ENCODE measurements around the gene PRKRIP1.
"Not testable (repeated sequence)": the region's sequence is repeated elsewhere in the genome, so short reads cannot be mapped to it uniquely, and the experiment has no call there.

PRKRIP1 gene

DNA sequence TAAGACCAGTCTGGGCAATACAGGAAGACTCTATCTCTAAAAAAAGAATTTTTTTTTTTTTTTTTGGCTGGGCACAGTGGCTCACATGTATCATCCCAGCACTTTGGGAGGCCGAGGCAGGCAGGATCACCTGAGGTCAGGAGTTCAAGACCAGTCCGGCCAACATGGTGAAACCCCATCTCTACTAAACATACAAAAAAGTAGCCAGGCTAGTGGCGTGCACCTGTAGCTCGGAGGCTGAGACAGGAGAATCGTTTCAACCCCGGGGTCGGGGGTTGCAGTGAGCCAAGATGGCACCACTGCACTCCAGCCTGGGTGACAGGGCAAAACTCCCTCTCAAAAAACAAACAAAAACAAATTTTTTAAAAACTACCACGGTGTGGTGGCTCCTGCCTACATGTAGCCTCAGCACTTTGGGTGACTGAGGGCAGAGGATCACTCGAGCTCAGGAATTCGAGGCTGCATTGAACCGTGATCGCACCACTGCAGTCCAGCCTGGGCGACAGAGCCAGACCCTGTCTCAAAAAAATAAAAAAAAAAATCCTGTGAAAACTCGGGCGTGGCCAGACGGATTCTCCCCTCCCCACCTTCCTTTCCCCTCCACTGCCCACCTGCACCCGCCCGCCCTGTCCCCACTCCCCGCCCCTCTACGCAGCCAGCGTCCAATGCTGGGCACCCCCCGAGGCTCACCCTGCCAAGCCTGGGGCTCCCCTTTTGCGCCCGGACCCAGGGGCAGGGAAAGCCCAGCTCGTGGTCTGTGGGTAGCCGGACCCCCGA is 36.5 kb downstream of the PRKRIP1 start:
- peak; percentile 15 for DNase-seq

DNA sequence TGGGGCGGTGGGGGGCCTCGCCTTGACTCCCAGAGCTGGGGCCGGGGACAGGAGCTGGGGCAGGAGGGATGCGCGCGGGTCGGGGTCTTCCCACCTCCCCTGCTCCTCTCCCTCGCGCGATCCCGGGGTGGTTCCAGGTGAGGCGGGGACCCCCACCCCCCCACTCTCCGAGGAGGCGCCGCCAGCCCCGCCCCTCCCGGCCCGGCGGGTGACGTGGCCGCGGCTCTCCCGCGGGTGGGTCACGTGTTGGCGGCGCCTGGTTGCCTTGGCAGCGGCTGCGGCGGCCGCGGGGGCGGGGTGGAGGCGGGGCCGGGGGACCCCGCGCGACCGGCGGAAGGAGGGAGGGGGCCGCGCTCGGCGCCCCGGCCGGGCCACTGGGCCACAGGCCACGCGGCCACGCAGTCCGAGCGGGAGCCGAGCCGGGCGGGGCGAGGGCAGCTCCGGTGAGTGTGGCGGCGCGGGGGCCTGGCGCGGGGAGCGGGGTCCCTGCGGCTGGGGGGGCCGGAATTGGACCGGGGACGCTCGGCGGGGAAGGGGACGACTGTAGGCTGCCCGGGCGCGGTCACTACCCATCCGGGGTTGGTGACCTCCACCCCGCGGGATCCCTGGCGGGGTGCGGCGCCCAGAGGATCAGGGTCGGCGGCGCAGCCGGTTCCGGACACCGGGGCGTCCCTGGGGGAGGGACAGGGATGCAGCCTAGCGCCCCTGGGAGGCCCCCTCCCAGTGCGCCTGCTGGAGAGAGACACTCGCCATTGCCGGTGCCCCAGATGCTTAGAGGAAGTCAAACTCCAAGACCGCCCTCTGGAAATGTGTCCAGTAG is 37.3 kb downstream of the PRKRIP1 start, which contains the start of gene ORAI2:
ORAI2 (plus strand) TSS at position 357 of the 820 bp plus-strand sequence. CDS start 5,382 bp downstream, outside the sequence.
- peak; percentile 54 for DNase-seq

DNA sequence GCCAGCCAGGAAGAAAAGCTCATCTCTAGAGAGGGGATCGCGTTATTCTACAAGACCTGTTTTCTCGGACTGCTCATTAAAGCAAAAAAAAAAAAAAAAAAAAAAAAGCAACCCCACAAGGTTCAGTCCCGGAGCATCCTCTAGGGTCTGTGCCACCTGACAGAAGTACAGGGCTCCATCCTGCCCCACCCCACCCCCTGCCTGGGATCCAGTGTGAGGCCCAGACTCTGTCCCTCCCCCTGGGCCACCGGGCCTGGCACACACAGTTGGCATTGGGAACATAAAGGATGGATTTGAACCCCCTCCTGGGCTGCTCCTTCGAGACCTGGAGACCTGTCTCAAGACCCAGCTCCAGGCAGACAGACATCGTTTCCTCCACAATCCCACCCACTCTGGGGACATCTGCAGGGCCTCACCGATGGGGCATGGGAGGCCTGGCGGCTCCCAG is 37.9 kb downstream of the PRKRIP1 start:
- no peak for DNase-seq

DNA sequence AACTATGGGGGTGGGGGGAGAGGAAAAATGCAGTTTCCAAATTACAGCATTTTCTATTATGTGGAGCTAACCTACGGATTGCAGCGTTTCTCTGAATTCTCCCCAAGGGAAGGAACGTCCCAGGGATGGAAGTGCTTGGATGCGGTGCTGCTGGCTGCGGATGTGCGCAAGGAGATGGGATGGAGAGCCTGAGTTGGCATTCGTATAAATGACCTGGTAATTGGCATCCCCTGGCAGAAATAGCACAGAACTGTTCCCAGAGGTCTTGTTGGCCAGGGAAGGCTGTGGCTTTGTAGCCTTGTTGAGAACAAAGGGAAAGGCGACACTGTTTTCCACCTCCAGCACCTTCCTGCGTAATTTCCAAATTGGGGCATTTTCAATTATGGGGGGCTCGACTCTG is 40.0 kb downstream of the PRKRIP1 start:
- no peak for DNase-seq

DNA sequence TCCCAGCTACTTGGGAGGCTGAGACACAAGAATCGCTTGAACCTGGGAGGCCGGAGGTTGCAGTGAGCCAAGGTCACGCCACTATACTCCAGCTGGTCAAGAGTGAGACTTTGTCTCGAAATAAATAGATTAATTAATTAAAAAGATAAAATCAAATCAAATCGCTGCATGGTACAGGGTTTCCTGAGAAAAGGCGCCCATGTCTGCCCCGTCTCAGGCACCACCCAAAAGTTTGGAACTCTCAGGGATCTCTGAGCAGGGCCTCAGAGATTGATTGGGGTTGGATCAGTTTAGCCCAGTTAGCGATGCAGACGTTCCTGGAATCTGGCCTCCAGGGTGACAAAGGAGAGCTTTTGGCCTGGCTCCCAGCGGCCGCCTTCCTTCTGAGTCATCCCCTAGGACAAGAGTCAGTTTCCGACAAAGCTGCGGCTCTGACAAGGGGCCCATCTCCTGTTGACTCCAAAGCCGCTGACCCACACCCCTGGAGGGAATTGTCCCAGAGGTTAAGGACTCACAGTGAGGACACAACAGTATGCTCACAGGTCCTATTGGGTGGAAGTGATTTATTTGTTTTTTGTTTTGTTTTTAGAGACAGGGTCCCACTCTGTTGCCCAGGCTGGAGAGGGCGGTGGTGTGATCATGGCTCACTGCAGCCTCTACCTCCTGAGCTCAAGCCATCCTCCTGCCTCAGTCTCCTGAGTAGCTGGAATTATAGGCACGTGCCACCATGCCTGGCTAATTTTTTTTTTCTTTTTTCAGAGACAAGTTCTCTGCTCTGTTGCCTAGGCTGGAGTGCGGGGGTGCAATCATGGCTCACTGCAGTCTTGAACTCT is 44.0 kb downstream of the PRKRIP1 start:
- DNase-seq = no peak

DNA sequence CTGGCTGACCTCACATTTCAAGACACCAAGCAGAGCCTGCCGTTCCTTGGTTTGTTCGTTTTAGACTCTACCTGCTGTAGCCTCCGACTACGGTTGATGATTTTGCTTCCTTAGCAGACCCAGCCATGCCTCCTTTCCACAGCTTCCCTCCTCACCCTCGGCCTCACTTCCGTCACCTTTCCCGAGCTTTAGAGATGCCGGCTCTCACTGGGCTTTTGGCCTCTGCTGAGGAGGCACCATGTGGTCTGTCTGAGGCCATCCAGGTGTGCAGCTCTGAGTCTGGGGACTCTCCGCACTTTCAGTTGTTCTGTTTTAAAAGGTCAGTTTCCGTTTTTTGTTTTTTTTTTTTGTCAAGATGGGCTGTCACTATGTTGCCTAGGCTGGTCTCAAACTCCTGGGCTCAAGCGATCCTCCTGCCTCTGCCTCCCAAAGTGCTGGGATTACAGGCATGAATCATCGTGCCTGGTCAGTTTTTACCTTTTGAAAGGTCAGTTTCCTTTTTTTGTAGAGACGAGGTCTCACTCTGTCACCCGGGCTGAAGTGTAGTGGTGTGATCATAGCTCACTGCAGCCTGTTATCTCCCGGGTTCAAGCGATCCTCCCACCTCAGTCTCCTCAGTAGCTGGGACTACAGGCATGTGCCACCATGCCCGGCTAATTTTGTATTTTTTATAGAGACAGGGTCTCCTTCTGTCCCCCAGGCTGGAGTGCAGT is 49.0 kb downstream of the PRKRIP1 start:
- DNase-seq = no peak

DNA sequence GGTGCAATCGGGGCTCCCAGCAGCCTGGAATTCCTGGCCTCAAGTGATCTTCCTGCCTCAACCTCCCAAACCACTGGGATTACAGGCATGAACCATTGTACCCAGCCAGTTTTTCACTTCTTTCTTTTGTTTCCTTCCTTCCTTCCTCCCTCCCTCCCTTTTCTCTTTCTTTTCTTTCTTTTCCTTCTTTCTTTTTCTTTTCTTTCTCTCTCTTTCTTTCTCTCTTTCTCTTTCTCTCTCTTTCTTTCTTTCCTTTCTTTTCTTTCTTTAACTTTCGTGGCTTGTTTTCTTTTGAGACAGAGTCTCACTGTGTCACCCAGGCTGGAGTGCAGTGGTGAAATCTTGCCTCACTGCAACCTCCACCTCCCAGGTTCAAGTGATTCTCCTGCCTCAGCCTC is 49.5 kb downstream of the PRKRIP1 start:
- no peak for DNase-seq

DNA sequence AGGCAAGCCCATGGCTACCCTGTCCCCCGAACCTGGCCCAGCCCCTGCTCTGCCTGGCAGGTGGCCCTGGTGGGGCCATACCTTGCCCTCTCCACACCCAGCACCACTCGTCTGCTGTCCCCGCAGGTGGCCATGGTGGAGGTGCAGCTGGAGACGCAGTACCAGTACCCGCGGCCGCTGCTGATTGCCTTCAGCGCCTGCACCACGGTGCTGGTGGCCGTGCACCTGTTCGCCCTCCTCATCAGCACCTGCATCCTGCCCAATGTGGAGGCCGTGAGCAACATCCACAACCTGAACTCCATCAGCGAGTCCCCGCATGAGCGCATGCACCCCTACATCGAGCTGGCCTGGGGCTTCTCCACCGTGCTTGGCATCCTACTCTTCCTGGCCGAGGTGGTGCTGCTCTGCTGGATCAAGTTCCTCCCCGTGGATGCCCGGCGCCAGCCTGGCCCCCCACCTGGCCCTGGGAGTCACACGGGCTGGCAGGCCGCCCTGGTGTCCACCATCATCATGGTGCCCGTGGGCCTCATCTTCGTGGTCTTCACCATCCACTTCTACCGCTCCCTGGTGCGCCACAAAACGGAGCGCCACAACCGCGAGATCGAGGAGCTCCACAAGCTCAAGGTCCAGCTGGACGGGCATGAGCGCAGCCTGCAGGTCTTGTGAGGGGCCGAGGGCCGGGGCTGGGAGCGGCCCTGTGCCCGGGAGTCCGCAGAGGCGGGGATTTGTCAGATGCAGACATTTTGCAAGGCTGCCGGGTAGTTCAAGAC is 50.4 kb downstream of the PRKRIP1 start:
- DNase-seq = no peak

DNA sequence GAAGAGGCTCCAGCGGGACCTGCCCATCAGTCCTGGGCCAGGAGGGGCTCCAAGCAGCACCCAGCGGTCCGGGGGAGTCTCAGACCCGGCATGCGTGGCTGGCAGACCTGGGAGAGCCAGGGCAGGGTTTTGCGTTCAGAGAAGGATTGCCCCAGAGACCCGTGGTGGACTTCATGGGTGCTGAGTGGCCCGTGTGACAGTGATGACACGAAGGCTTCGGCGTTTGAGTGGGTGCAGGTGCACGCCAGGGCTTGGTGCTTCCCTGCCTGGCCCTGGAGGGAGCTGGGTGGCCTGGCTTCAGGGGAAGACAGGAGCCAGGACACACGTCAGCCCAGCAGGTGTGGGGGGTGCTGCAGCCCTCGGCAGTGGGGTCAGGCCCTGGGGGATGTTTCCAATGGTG is 51.1 kb downstream of the PRKRIP1 start:
- DNase-seq = no peak

DNA sequence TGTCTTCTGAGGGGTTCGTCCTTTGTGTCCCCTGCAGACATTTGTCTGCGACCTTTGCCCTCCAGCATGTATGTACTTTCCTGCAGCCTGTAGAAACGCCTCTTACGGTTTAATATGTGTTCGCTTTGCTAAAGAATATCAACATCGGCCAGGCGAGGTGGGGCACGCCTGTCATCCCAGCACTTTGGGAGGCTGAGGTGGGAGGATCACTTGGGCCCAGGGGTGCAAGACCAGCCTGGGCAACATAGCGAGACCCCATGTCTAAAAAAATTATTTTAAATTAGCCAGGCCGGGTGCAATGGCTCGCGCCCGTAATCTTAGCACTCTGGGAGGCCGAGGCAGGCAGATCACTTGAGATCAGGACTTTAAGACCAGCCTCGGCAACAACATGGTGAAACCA is 53.0 kb downstream of the PRKRIP1 start:
- DNase-seq = no peak

DNA sequence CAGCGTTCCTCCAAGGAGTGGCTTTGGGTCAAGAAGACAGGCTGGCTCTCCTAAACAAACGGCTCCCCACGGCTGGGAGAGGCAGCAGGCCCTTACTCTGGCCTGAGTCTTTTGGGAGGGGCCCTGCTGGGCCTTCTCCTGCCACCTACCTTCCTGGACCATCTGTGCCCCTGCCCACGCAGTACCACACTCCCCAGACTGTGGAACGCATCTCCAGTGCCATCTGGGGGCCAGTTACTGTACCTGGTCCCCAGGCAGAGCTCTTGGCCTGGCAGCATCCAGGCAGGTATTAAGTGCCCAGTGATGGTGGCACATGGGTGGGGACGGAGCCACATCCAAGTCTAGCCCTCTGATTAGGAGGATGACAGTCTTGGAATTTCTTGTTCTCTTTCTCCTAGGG is 54.1 kb downstream of the PRKRIP1 start:
- DNase-seq = no peak

DNA sequence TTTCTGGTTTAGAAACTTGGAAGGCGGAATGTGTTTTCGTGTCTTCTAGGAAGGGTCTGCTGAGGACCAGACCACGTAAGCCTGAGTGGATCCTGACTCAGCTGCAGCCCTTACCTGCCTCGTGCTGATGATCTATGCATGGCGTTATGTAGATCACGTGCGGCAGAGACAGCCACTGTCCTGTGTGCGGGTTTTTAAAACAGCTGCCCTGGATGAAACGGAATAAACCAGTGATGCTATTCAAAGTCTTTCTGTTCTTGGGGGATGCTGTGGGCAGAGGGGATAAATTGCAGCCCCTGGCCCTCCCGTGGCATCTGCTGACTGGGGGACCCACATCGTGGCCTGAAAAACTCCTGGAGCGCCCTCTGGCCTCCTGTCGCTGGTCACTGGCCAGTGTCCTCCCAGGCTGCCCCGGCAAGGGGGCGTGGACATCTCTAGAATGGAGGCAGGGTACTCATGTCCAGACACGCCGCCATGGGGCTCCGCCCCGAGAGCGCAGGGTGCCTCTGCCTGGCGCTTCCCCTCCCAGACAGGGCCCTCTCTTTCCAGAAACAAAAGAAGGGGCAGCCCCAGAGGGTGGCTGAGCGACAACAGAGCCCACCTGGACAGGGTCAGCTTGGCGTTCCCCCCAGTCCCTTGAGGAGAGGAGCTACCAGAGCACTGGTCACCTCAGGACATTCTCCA is 55.4 kb downstream of the PRKRIP1 start:
- peak; percentile 61 for DNase-seq

DNA sequence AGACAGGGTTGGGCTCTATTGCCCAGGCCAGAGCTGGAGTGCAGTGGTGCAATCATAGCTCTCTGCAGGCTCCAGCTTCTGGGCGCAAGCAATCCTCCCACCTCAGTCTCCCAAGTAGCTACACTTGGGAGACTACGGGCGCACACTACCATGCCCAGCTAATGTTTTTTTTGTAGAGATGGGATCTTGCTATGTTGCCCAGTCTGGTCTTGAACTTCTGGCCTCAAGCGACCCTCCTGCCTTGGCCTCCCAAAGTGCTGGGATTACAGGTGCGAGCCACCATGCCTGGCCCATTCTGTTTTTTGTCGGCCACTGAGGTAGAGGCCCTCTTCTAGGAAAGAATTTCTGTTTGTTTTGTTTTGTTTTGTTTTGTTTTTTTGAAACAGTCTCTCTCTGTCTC is 56.3 kb downstream of the PRKRIP1 start:
- DNase-seq = no peak

DNA sequence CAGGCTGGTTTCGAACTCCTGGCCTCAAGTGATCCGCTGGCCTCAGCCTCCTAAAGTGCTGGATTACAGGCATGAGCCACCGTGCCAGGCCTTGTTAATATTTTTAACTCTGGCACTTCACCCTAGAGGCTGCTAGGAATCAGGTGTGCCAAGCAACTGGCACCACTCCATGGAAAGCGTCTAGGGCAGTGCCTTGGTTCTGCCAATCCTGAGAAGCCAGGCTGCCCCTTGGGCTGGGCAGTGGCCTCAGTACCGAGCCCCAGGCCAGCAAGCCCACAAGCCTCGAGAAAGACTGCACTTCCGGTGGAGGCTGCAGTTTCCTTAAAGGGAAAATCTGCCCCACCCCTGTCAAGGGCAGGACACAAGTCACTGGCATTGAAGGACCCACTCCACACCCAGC is 57.2 kb downstream of the PRKRIP1 start:
- DNase-seq = no peak

DNA sequence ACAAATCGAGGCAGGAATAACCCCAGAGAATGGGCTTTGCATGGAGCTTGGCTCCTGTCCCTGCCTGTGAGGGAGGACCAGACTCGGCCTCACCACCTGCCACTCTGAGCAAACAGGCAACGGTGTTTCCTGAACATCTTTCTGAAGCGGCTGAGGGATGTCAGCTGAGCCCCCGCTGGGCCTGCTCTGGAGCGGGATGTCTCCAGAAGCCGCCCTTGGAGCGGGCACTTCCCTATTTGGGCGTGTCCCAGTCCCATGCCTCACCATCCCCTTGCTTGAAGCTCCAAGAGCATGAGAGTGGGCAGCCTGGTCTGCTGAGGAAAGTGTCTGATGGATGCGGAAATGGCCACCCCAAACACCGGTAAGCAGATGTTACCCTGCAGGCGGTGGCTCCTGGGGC is 58.3 kb downstream of the PRKRIP1 start:
- no peak for DNase-seq

DNA sequence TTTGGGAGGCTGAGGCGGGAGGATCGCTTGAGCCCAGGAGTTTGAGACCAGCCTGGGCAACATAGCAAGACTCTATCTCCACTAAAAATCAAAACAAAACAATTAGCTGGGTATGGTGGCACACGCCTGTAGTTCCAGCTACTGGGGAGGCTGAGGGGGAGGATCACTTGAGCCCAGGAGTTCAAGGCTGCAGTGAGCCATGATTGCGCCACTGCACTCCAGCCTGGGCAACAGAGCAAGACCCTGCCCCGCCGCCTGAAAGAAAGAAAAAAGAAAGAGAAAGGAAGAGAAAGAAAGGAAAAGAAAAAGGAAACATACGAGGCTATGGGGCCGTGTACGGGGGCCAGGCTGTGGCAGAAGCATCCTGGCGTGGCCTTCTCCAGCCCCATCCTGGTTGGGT is 58.8 kb downstream of the PRKRIP1 start:
- not testable (repeated sequence) for DNase-seq

DNA sequence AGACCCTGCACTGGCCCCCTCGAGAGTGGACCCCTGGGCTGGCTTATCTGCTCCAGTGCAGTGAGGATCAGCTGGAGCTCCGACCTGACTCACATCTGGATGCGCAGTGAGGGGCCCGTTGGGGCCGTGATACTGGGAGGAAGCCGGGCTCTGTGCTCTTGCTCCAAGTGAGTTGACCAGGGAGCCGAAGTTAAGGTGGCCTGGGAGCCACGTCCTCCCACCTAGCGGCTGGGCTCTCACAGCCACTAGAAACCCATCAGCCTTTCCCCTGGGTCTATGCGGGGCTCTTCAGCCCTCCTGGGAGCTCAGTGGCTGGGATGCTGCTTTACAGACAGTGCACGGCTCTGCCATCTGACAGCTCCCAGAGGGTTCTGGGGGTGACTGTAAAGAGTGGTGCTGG is 59.4 kb downstream of the PRKRIP1 start:
- no peak for DNase-seq

DNA sequence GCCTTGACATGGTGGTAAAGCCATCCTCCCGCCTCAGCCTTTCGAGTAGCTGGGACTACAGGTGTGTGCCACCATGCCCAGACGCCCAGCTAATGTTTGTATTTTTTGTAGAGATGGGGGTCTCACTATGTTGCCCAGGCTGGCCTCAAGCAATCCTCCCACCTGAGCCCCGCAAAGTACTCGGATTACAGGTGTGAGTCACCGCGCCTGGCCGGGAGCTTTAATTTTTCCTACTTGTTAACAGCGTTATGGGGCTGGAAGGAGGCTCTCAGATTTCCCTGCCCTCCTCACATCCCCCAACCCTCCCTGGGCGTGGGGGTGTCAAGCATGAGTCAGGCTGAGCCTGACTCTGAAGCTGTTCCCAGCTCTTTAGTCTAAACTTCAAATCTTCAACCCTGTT is 60.2 kb downstream of the PRKRIP1 start:
- no peak for DNase-seq

DNA sequence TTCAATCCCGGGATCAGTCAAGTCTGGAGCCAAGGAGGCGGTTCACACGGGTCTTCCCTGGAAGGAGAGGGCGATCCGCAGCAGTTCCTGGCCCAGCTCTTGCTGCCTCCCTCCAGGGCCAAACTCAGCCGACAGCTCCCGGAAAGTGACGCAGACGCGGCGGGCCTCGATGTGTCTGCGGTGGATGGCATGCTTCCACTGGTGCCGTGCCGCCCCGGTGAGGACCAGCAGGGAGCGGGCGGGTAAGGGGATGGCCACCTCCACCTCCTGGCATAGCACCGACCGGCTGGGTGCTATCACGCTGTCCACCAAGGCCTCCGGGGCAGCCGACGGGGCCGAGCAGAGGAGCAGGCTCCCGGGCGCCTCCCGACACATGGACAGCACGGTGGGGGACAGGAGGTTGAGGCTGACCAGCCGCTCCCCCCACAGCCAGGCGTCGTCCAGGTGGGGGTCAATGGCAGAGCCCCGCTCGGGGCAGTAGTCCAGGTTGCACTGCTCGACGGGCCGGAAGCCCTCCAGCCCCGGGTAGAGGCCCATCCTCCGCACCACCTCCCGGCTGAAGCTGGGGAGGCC is 61.3 kb downstream of the PRKRIP1 start:
- no peak for DNase-seq

DNA sequence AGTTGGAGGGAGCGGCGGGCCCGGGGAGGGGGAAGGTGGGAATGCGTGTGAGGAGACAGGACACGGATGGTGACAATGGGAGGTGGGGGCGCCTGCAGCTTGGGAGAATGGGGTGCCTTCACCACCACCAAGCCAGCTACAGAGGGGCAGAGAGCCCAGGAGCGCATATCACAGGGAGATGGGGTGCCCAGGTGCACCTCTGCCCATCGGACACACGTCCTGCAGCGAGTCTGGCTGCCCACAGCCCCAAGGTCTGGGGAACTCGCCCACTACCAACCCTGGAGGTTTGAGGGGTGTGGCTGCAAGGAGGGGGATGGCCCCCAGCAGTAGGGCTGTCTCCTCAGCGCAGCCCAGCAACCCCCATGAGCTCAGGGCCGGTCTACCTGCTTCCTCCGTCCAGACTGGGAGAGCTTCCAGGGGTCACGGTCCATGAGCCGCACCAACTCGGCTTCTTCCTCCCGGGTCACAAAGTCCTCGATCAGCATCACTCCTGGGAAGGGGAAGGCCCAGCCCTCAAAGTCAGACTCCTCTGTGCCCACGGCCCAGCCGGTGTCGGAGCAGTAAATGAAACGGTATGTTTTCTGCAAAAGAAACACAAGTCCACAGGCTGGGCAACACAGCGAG is 63.2 kb downstream of the PRKRIP1 start:
- DNase-seq = no peak
